Urinary bladder (tissue), 4 donors: ENCODE data around the gene SOAT1. TPM values are rescaled to one million over a fixed set of nuclear protein-coding genes. Genes with fewer than 3 reads are reported as not detected.
"Not testable (repeated sequence)": the region's sequence is repeated elsewhere in the genome, so short reads cannot be mapped to it uniquely, and the experiment has no call there.

Source experiments
- DNase-seq: peaks from one replicate; pipeline ENCODE4 v3.0.0-alpha.2; 2015; ENCODE audit errors: extremely low spot score
- H3K27ac ChIP-seq: one replicate; pipeline ENCODE4 v1.5.1; 2013; ENCODE audit warnings: low read depth, mild to moderate bottlenecking, moderate library complexity
- H3K36me3 ChIP-seq: one replicate; pipeline ENCODE4 v1.6.1; 2013; ENCODE audit warnings: mild to moderate bottlenecking, moderate library complexity; ENCODE audit not compliant: insufficient read depth
- H3K4me1 ChIP-seq: one replicate; pipeline ENCODE4 v1.6.1; 2013; ENCODE audit warnings: mild to moderate bottlenecking, moderate library complexity; ENCODE audit not compliant: insufficient read depth
- H3K4me3 ChIP-seq: one replicate; pipeline ENCODE4 v1.5.1; 2013; ENCODE audit warnings: low read depth, low read length
- WGBS: extraction: QIAGEN DNeasy Blood & Tissue Kit; methylation state at CpG from one replicate; pipeline ENCODE4 v1.1.7; 2013; 5-methylcytosine and 5-hydroxymethylcytosine counted together
- polyA plus RNA-seq: library from polyadenylated mRNA; stranded (reverse); fragments of 200-250 nt; gene quantifications from one replicate; pipeline ENCODE4 v1.2.3, GENCODE V29; 2013
- small RNA-seq: library from RNA; depleted of rRNA; stranded (forward); fragments of <200 nt; gene quantifications from one replicate; pipeline ENCODE3, GENCODE V24; 2014
- total RNA-seq: library from RNA; depleted of rRNA; stranded (reverse); fragments of >200 nt; gene quantifications from one replicate; pipeline ENCODE4 v1.2.3, GENCODE V29; 2014
- donor health status: healthy with polysubstance abuse.
- donor health status: healthy.

SOAT1 gene
- total and polyA plus RNA-seq, 2 donors: 9.2 to 19.6 TPM

- H3K36me3 ChIP-seq: no peaks in the 10 kb centered on the region
- H3K4me1 ChIP-seq: no peaks in the 10 kb centered on the region
- DNase-seq: no peak
- H3K4me3 ChIP-seq: no peak overlapping the region
- 89% methylated on average over 3 of the region's 3 CpGs for WGBS
- H3K27ac ChIP-seq: no peak overlapping the region
Measured at GRCh38 chr1:179393721-179394120, 100.1 kb downstream of the SOAT1 start.

GRCh38 chr1:179399399-179399798, 105.8 kb downstream of the SOAT1 start:
- H3K4me3 ChIP-seq, H3K4me1 ChIP-seq, H3K27ac ChIP-seq, H3K36me3 ChIP-seq, DNase-seq: not testable (repeated sequence)
- WGBS: 78% methylated on average over 2 of the region's 2 CpGs

Small RNA genes lying within 50 kb of the gene (small RNA-seq; reads per million reads assigned to genes)
- gene AL512326.2: not detected

Other genes starting within 250 kb of the SOAT1 start
- 20.5 TPM for gene TOR3A, start 211.7 kb upstream of the SOAT1 start, total RNA-seq
- 37.5 TPM for gene TOR3A, start 211.7 kb upstream of the SOAT1 start, polyA plus RNA-seq
- 17.4 TPM for gene ABL2, start 64.1 kb upstream of the SOAT1 start, total RNA-seq
- gene ABL2, start 64.1 kb upstream of the SOAT1 start, polyA plus RNA-seq: 5.9 TPM
- 1.7 TPM for gene AXDND1, start 72.2 kb downstream of the SOAT1 start, total RNA-seq
- 0.20 TPM for gene AXDND1, start 72.2 kb downstream of the SOAT1 start, polyA plus RNA-seq